IMR-90 (cell line): Measurements from ENCODE around the gene CSRP1. TPM values are rescaled to one million over a fixed set of nuclear protein-coding genes. Genes with fewer than 3 reads are reported as not detected.
A peak's percentile ranks its signal among the peaks of the same experiment; 100 is the strongest.

Source experiments
- ATAC-seq: fragments of 200-7000 bp; cut with Tn5 transposase; 2 replicates; pipeline ENCODE4 v1.9.1; 2020; ENCODE audit warnings: low read depth, mild to moderate bottlenecking, moderate library complexity
- BruUV-seq: library from RNA; stranded (reverse); fragments of 400-500 nt; replicated peaks from 2 replicates; lab custom pipeline; 2021; lab: Mats Ljungman, UMichigan
- CTCF ChIA-PET: fragments of 300-600 bp; formaldehyde crosslinking; extraction: SDS; loops from one replicate; lab custom pipeline; 2021; ENCODE audit warnings: antibody characterized with exemption; lab: Yijun Ruan, JAX
- POLR2A ChIA-PET: fragments of 300-600 bp; sonication (Branson Sonifier 250); formaldehyde crosslinking; loops from one replicate; lab custom pipeline; 2022; ENCODE audit warnings: antibody characterized with exemption; ENCODE audit not compliant: unreplicated experiment; lab: Charles Lee
- DNase-seq: peaks from one replicate; pipeline ENCODE4 v3.0.0; 2013
- H2AFZ ChIP-seq: replicated peaks from 2 replicates; pipeline ENCODE3; 2013; ENCODE audit warnings: low read length, mild to moderate bottlenecking; ENCODE audit not compliant: poor library complexity
- H2AK5ac ChIP-seq: 2 replicates; pipeline ENCODE4 v1.6.1; 2013; ENCODE audit warnings: low read depth, low read length, inconsistent platforms
- H2AK9ac ChIP-seq: replicated peaks from 2 replicates; pipeline ENCODE3; 2013; ENCODE audit warnings: mild to moderate bottlenecking, low read depth, low read length, moderate library complexity; ENCODE audit not compliant: poor library complexity
- H2BK120ac ChIP-seq: 2 replicates; pipeline ENCODE4 v1.6.1; 2013; ENCODE audit warnings: low read depth, low read length, inconsistent platforms
- H2BK15ac ChIP-seq: 3 replicates; pipeline ENCODE4 v1.6.1; 2013; ENCODE audit warnings: low read depth, low read length, inconsistent platforms
- H2BK20ac ChIP-seq: 2 replicates; pipeline ENCODE4 v1.6.1; 2013; ENCODE audit warnings: low read depth, mild to moderate bottlenecking, inconsistent platforms, low read length, moderate library complexity
- H2BK5ac ChIP-seq: 2 replicates; pipeline ENCODE4 v1.6.1; 2013; ENCODE audit warnings: mild to moderate bottlenecking, low read depth, low read length, inconsistent platforms; ENCODE audit not compliant: poor library complexity, severe bottlenecking
- H3K14ac ChIP-seq: replicated peaks from 2 replicates; pipeline ENCODE4 v1.6.1; 2013; ENCODE audit warnings: low read depth, low read length, inconsistent platforms
- H3K18ac ChIP-seq: 2 replicates; pipeline ENCODE4 v1.6.1; 2013; ENCODE audit warnings: low read depth, low read length, control low read depth
- H3K23ac ChIP-seq: 2 replicates; pipeline ENCODE4 v1.6.1; 2013; ENCODE audit warnings: low read depth, low read length, inconsistent platforms
- H3K27ac ChIP-seq: 2 replicates; pipeline ENCODE4 v1.5.1; 2013; ENCODE audit warnings: mild to moderate bottlenecking, control low read depth, low read length; ENCODE audit not compliant: insufficient read depth
- H3K27me3 ChIP-seq: 2 replicates; pipeline ENCODE4 v1.6.1; 2013; ENCODE audit warnings: low read length; ENCODE audit not compliant: control insufficient read depth, insufficient read depth
- H3K36me3 ChIP-seq: 2 replicates; pipeline ENCODE4 v1.6.1; 2013; ENCODE audit warnings: low read length, mixed read lengths; ENCODE audit not compliant: control insufficient read depth, insufficient read depth
- H3K4ac ChIP-seq: 2 replicates; pipeline ENCODE4 v1.6.1; 2013; ENCODE audit warnings: low read depth, low read length, inconsistent platforms
- H3K4me1 ChIP-seq: 2 replicates; pipeline ENCODE4 v1.6.1; 2013; ENCODE audit warnings: low read length, mixed read lengths; ENCODE audit not compliant: control insufficient read depth, insufficient read depth
- H3K4me2 ChIP-seq: 2 replicates; pipeline ENCODE4 v1.6.1; 2013; ENCODE audit warnings: low read depth, mild to moderate bottlenecking, control low read depth, low read length, moderate library complexity
- H3K4me3 ChIP-seq: 2 replicates; pipeline ENCODE4 v1.5.1; 2013; ENCODE audit warnings: low read depth, mild to moderate bottlenecking, control low read depth, low read length, moderate library complexity; ENCODE audit not compliant: insufficient read depth
- H3K56ac ChIP-seq: 2 replicates; pipeline ENCODE4 v1.6.1; 2013; ENCODE audit warnings: low read length, inconsistent platforms; ENCODE audit not compliant: insufficient read depth; ENCODE audit errors: extremely low read depth
- H3K79me1 ChIP-seq, 2 experiments: 2 replicates each; pipeline ENCODE4 v1.6.1; 2013; ENCODE audit warnings: low read length in 2 of 2, inconsistent platforms in 1 of 2, low read depth in 1 of 2
- H3K9ac ChIP-seq: 2 replicates; pipeline ENCODE4 v1.6.1; 2013; ENCODE audit warnings: low read depth, low read length, control low read depth
- H3K9me1 ChIP-seq: 2 replicates; pipeline ENCODE4 v1.6.1; 2013; ENCODE audit warnings: low read length, inconsistent platforms; ENCODE audit not compliant: insufficient read depth
- H3K9me3 ChIP-seq: 2 replicates; pipeline ENCODE4 v1.6.1; 2013; ENCODE audit warnings: low read length; ENCODE audit not compliant: control insufficient read depth, insufficient read depth
- H4K20me1 ChIP-seq: 2 replicates; pipeline ENCODE4 v1.6.1; 2013; ENCODE audit warnings: low read length, inconsistent platforms; ENCODE audit not compliant: insufficient read depth
- H4K5ac ChIP-seq: 2 replicates; pipeline ENCODE4 v1.6.1; 2013; ENCODE audit warnings: mild to moderate bottlenecking, low read depth, low read length, control low read depth
- H4K8ac ChIP-seq, 2 experiments: 2 replicates each; pipeline ENCODE4 v1.6.1; 2013; ENCODE audit warnings: low read depth in 2 of 2, low read length in 2 of 2, control low read depth in 1 of 2, inconsistent platforms in 1 of 2
- H4K91ac ChIP-seq: 2 replicates; pipeline ENCODE4 v1.6.1; 2013; ENCODE audit warnings: low read depth, low read length, inconsistent platforms; ENCODE audit not compliant: insufficient read depth
- BHLHE40 ChIP-seq: fragments of 150-350 bp; IDR thresholded peaks from 2 replicates; pipeline ENCODE4 v1.6.1; 2016; ENCODE audit warnings: mild to moderate bottlenecking, low read depth, low read length
- CEBPB ChIP-seq: IDR thresholded peaks from 2 replicates; pipeline ENCODE4 v1.6.1; 2012; ENCODE audit warnings: low read depth, low read length, improper control_type of control experiment
- CHD1 ChIP-seq: IDR thresholded peaks from 2 replicates; pipeline ENCODE4 v1.6.1; 2012; ENCODE audit warnings: low read depth, low read length, improper control_type of control experiment
- CTCF ChIP-seq: conservative IDR thresholded peaks from 2 replicates; pipeline ENCODE4 v1.5.1; 2012; ENCODE audit warnings: mild to moderate bottlenecking, low read depth, low read length, improper control_type of control experiment
- ELK1 ChIP-seq: fragments of 150-350 bp; IDR thresholded peaks from 2 replicates; pipeline ENCODE4 v1.6.1; 2016; ENCODE audit warnings: low read depth, mild to moderate bottlenecking, low read length, moderate library complexity, borderline replicate concordance
- FOS ChIP-seq: fragments of 150-350 bp; IDR thresholded peaks from 2 replicates; pipeline ENCODE4 v1.6.1; 2016; ENCODE audit warnings: low read depth, low read length
- MXI1 ChIP-seq: IDR thresholded peaks from 2 replicates; pipeline ENCODE4 v1.6.1; 2012; ENCODE audit warnings: low read depth, mild to moderate bottlenecking, low read length, moderate library complexity, borderline replicate concordance
- NFE2L2 ChIP-seq: fragments of 150-350 bp; IDR thresholded peaks from 2 replicates; pipeline ENCODE4 v1.6.1; 2016; ENCODE audit warnings: low read depth, mild to moderate bottlenecking, low read length
- RCOR1 ChIP-seq: IDR thresholded peaks from 2 replicates; pipeline ENCODE4 v1.6.1; 2012; ENCODE audit warnings: mild to moderate bottlenecking, low read length, improper control_type of control experiment; ENCODE audit not compliant: insufficient replicate concordance
- RFX5 ChIP-seq: IDR thresholded peaks from 2 replicates; pipeline ENCODE4 v1.8.0; 2012; ENCODE audit warnings: low read depth, mild to moderate bottlenecking, low read length, moderate library complexity
- SMC3 ChIP-seq: fragments of 150-350 bp; IDR thresholded peaks from 2 replicates; pipeline ENCODE4 v1.6.1; 2016; ENCODE audit warnings: low read depth, mild to moderate bottlenecking, antibody characterized with exemption, low read length, moderate library complexity
- USF2 ChIP-seq: fragments of 150-350 bp; IDR thresholded peaks from 2 replicates; pipeline ENCODE4 v1.6.1; 2017; ENCODE audit warnings: mild to moderate bottlenecking, antibody characterized with exemption, low read length, low read depth
- WGBS, 2 experiments: methylation state at CpG; one replicate each; pipeline versions ENCODE4 v1.1.5 to v1.1.7; 2013; ENCODE audit warnings: missing lambda C conversion rate in 2 of 2; ENCODE audit not compliant: insufficient read length in 1 of 2; ENCODE audit errors: extremely low coverage in 2 of 2; 5-methylcytosine and 5-hydroxymethylcytosine counted together
- dilution Hi-C: fragments of 300-500 bp; cut with HindIII; formaldehyde crosslinking; loops from one replicate; pipeline ENCODE4 v1.14.3; 2018; ENCODE audit warnings: low sequenced_read_pairs; ENCODE audit not compliant: unreplicated experiment
- in situ Hi-C: fragments of 300-500 bp; cut with MboI; formaldehyde crosslinking; loops from 3 replicates; pipeline ENCODE4 v1.14.3; 2019; ENCODE audit warnings: low sequenced_read_pairs, inconsistent platforms, mixed read lengths
- intact Hi-C: fragments of 100-400 bp; cut with micrococcal nuclease; formaldehyde crosslinking; loops from 2 replicates; pipeline ENCODE4 v1.10.0; 2022
- polyA plus RNA-seq, 3 experiments: library from polyadenylated mRNA; depleted of rRNA; stranded (reverse); fragments of >200 nt; gene quantifications; 2 replicates each; pipeline ENCODE4 v1.2.3, GENCODE V29; 2012; ENCODE audit warnings: low replicate concordance in 1 of 3
- total RNA-seq: library from RNA; depleted of rRNA; stranded (reverse); fragments of >200 nt; gene quantifications from 2 replicates; pipeline ENCODE4 v1.2.3, GENCODE V29; 2012

Gene CSRP1
- total and polyA plus RNA-seq, 2 of the 4 experiments (the other 2 are of a cell fraction) = 1,037 to 1,498 TPM

- no peak overlapping the region; the same call in 1 of the 2 replicates for H4K5ac ChIP-seq
- CTCF ChIA-PET = interaction anchor here (1.4 kb wide), 1 partner anchor 41 kb away, joined by 3 read pairs; no protein-coding TSS in a partner anchor
- H3K4me1 ChIP-seq = peaks cover 18% of the 10 kb centered on the region
- peaks cover 15% of the 10 kb centered on the region for H4K20me1 ChIP-seq
- H3K4me3 ChIP-seq = no peak overlapping the region
- no peak overlapping the region for H4K8ac ChIP-seq
- H2BK15ac ChIP-seq = peak overlapping the region; percentile 41; the same call in 1 of the 3 replicates
- DNase-seq = peak; percentile 79
- H3K18ac ChIP-seq = no peak overlapping the region
- no peak for ATAC-seq
- intact Hi-C loops (no loop called here), in situ Hi-C loops (no loop called here), dilution Hi-C loops (no loop called here)
- H3K79me1 ChIP-seq = peaks cover 5 to 21% of the 10 kb centered on the region in 2 experiments; a peak in 2 of 4 replicates
- no peak overlapping the region for H3K23ac ChIP-seq
- peak overlapping the region; percentile 71; the same call in 1 of the 2 replicates for H2AK5ac ChIP-seq
- BruUV-seq = no TSS peak
- H3K4me2 ChIP-seq = no peak overlapping the region
- no peak overlapping the region for H3K56ac ChIP-seq
- H3K9me1 ChIP-seq = peaks cover 11% of the 10 kb centered on the region
- H3K4ac ChIP-seq = no peak overlapping the region; the same call in 1 of the 2 replicates
- POLR2A ChIA-PET = no interaction called here
- H3K36me3 ChIP-seq = peaks cover under 1% of the 10 kb centered on the region; the same call in 1 of the 2 replicates
- no peak overlapping the region for H3K27ac ChIP-seq
- no peak overlapping the region for H2AK9ac ChIP-seq
- H3K9ac ChIP-seq = no peak overlapping the region
- H3K27me3 ChIP-seq = no peaks in the 10 kb centered on the region
- no peak overlapping the region for H2BK20ac ChIP-seq
- WGBS, 2 experiments = no CpG with 5 or more reads among the region's 3 CpGs
- TF ChIP-seq ELK1 (no peak), MXI1 (no peak), SMC3 (no peak), NFE2L2 (no peak), RFX5 (no peak), CHD1 (no peak), USF2 (no peak), RCOR1 (no peak), BHLHE40 (no peak), CTCF (no peak), CEBPB (no peak), FOS (no peak)
- H4K91ac ChIP-seq = no peak overlapping the region
- H2BK5ac ChIP-seq = no peak overlapping the region
- no peak overlapping the region for H2BK120ac ChIP-seq
- H2AFZ ChIP-seq = no peak overlapping the region
- no peaks in the 10 kb centered on the region for H3K9me3 ChIP-seq
- H3K14ac ChIP-seq = peak overlapping the region; percentile 33; the same call in 1 of the 2 replicates
Measured at GRCh38 chr1:201471772-201472171, 35.2 kb downstream of the CSRP1 start.
